K562 (cell line): ENCODE measurements around the gene C1orf87. TPM values are rescaled to one million over a fixed set of nuclear protein-coding genes. Genes with fewer than 3 reads are reported as not detected.

ENCODE experiments used
- ATAC-seq: fragments of 200-7000 bp; cut with Tn5 transposase; 3 replicates; pipeline ENCODE4 v1.9.1; 2020; ENCODE audit warnings: moderate library complexity
- BruUV-seq: library from RNA; stranded (reverse); fragments of 400-500 nt; replicated peaks from 2 replicates; lab custom pipeline; 2021; lab: Mats Ljungman, UMichigan
- CTCF ChIA-PET: fragments of 300-600 bp; formaldehyde crosslinking; extraction: SDS; loops from one replicate; lab custom pipeline; 2021; ENCODE audit warnings: low intra/inter-chr PET ratio; lab: Yijun Ruan, JAX
- POLR2A ChIA-PET: fragments of 300-600, 350-650 bp; sonication (Branson Sonifier 250); formaldehyde crosslinking; extraction: SDS; loops from one replicate; lab custom pipeline; 2021; ENCODE audit warnings: antibody characterized with exemption, inconsistent platforms; lab: Yijun Ruan, JAX
- DNase-seq, 4 experiments: peaks; one replicate each; pipeline versions ENCODE4 v3.0.0 to v3.0.0-alpha.2; 2011 to 2018; ENCODE audit warnings: low spot score in 3 of 4, mixed read lengths in 3 of 4; ENCODE audit errors: extremely low read depth in 1 of 4
- FAIRE-seq: peaks from 2 replicates; lab custom pipeline; 2011; peaks lifted over from hg19 to GRCh38; lab: Jason Lieb, UNC
- H2AFZ ChIP-seq: 2 replicates; pipeline ENCODE4 v1.6.0; 2011; ENCODE audit warnings: low read depth, low read length, control low read depth, inconsistent platforms
- H3K27ac ChIP-seq: fragments of 200-600 bp; 3 replicates; pipeline ENCODE4 v1.8.0; 2011; ENCODE audit warnings: low read depth, mild to moderate bottlenecking, control low read depth, inconsistent platforms, low read length, moderate library complexity, mixed read lengths; ENCODE audit errors: extremely low read depth
- H3K27me3 ChIP-seq, 2 experiments: fragments of 300-600 bp in 1 of 2; 2 replicates in 1 of 2; 3 replicates in 1 of 2; pipeline versions ENCODE4 v1.6.0 to v1.8.0; 2011; ENCODE audit warnings: inconsistent platforms in 2 of 2, low read length in 2 of 2, mild to moderate bottlenecking in 1 of 2, mixed read lengths in 1 of 2, moderate library complexity in 1 of 2; ENCODE audit not compliant: control insufficient read depth in 2 of 2, insufficient read depth in 2 of 2
- H3K36me3 ChIP-seq: fragments of 300-600 bp; 3 replicates; pipeline ENCODE4 v1.8.0; 2011; ENCODE audit warnings: mild to moderate bottlenecking, low read length, inconsistent platforms; ENCODE audit not compliant: control insufficient read depth, insufficient read depth
- H3K4me1 ChIP-seq, 2 experiments: fragments of 200-600 bp in 1 of 2; replicated peaks in 1 of 2; 2 replicates in 1 of 2; 3 replicates in 1 of 2; pipeline versions ENCODE4 v1.5.1 to v1.8.0; 2011; ENCODE audit warnings: inconsistent platforms in 2 of 2, low read length in 2 of 2, mild to moderate bottlenecking in 1 of 2, mixed read lengths in 1 of 2, moderate library complexity in 1 of 2; ENCODE audit not compliant: control insufficient read depth in 2 of 2, insufficient read depth in 2 of 2
- H3K4me2 ChIP-seq: 2 replicates; pipeline ENCODE4 v1.6.1; 2011; ENCODE audit warnings: low read length, control low read depth, inconsistent platforms, mixed read lengths; ENCODE audit not compliant: insufficient read depth
- H3K4me3 ChIP-seq: fragments of 200-600 bp; sonication (generic), shearing (Covaris generic); 2 replicates; pipeline ENCODE4 v1.5.1; 2016; ENCODE audit warnings: control low read depth, inconsistent platforms
- H3K79me2 ChIP-seq: fragments of 200-600 bp; 3 replicates; pipeline ENCODE4 v1.8.0; 2011; ENCODE audit warnings: low read length, inconsistent platforms; ENCODE audit not compliant: control insufficient read depth, insufficient read depth
- H3K9ac ChIP-seq, 2 experiments: 2 replicates each; pipeline versions ENCODE4 v1.6.0 to v1.6.1; 2011; ENCODE audit warnings: low read depth in 2 of 2, low read length in 2 of 2, control low read depth in 1 of 2, inconsistent platforms in 1 of 2, mild to moderate bottlenecking in 1 of 2, mixed read lengths in 1 of 2; ENCODE audit not compliant: insufficient read depth in 1 of 2
- H3K9me1 ChIP-seq: one replicate; pipeline ENCODE4 v1.6.0; 2011; ENCODE audit warnings: inconsistent platforms, mild to moderate bottlenecking, low read length, moderate library complexity; ENCODE audit not compliant: control insufficient read depth, insufficient read depth
- H3K9me3 ChIP-seq: replicated peaks from 2 replicates; pipeline ENCODE4 v1.5.1; 2011; ENCODE audit warnings: low read depth, low read length, inconsistent platforms; ENCODE audit not compliant: control insufficient read depth, insufficient read depth
- H4K20me1 ChIP-seq: replicated peaks from 2 replicates; pipeline ENCODE4 v1.6.1; 2011; ENCODE audit warnings: low read length, inconsistent platforms, mixed read lengths; ENCODE audit not compliant: control insufficient read depth, insufficient read depth
- EWSR1 ChIP-seq: fragments of 450-650 bp; IDR thresholded peaks from 2 replicates; pipeline ENCODE4 v1.6.1; 2018; ENCODE audit warnings: borderline replicate concordance, mild to moderate bottlenecking, low read depth, moderate library complexity; ENCODE audit not compliant: partially characterized antibody
- HDAC8 ChIP-seq: fragments of 450-650 bp; IDR thresholded peaks from 2 replicates; pipeline ENCODE4 v1.6.1; 2016; ENCODE audit warnings: mild to moderate bottlenecking, missing genetic modification characterization, moderate library complexity, missing compliant biosample characterization
- PPARD ChIP-seq: fragments of 250-450 bp; sonication (Bioruptor Pico); IDR thresholded peaks from 2 replicates; pipeline ENCODE4 v1.8.0; 2022; ENCODE audit warnings: inconsistent platforms, mild to moderate bottlenecking, moderate library complexity
- RBM39 ChIP-seq: fragments of 200-400 bp; formaldehyde crosslinking; optimal IDR thresholded peaks from 2 replicates; pipeline ENCODE3; 2018; ENCODE audit warnings: low read depth, low read length
- SMARCC2 ChIP-seq: fragments of 450-650 bp; IDR thresholded peaks from 2 replicates; pipeline ENCODE4 v1.6.1; 2017; ENCODE audit warnings: antibody characterized with exemption, moderate library complexity, mild to moderate bottlenecking, low read depth
- ZNF224 ChIP-seq: sonication (generic); formaldehyde crosslinking; IDR thresholded peaks from 2 replicates; pipeline ENCODE4 v1.8.0; 2022; ENCODE audit warnings: mild to moderate bottlenecking, missing genetic modification reagents
- ZNF274 ChIP-seq: IDR thresholded peaks from 2 replicates; pipeline ENCODE4 v1.6.1; 2011; ENCODE audit warnings: low read depth, mild to moderate bottlenecking, low read length, moderate library complexity, borderline replicate concordance
- ZNF316 ChIP-seq: fragments of 450-650 bp; IDR thresholded peaks from 2 replicates; pipeline ENCODE4 v1.6.1; 2016
- ZNF780A ChIP-seq: fragments of 250-450 bp; sonication (Bioruptor Pico); IDR thresholded peaks from 2 replicates; pipeline ENCODE4 v1.5.0; 2021; ENCODE audit warnings: mild to moderate bottlenecking
- WGBS: fragments of 100-300 bp; shearing (Covaris generic); methylation state at CpG from one replicate; pipeline ENCODE4 v1.1.6; 2016; ENCODE audit warnings: low coverage, mixed read lengths; ENCODE audit not compliant: insufficient coverage; ENCODE audit errors: missing lambda C conversion rate; 5-methylcytosine and 5-hydroxymethylcytosine counted together
- in situ Hi-C: fragments of 300-500 bp; cut with MboI; formaldehyde crosslinking; loops from 4 replicates; pipeline ENCODE4 v1.15.0; 2018; ENCODE audit warnings: inconsistent platforms, mixed read lengths
- intact Hi-C: fragments of 100-400 bp; cut with micrococcal nuclease; formaldehyde crosslinking; loops from 2 replicates; pipeline ENCODE4 v1.14.2; 2022
- polyA plus RNA-seq, 8 experiments: library from polyadenylated mRNA; depleted of rRNA in 4 of 8; stranded (reverse) in 5 of 8; unstranded in 3 of 8; fragments of >200 nt; fragmentation: Nextera tagmentation in 2 of 8; fragmentation: Illumina TruSeq in 1 of 8; extraction: Ambion mirVana in 2 of 8; extraction: Trizol in 1 of 8; gene quantifications; 2 replicates each; pipeline versions ENCODE4 v1.2.1 to v1.2.3, GENCODE V29; 2011 to 2014; ENCODE audit warnings: inconsistent platforms in 1 of 8, missing spikeins in 1 of 8
- total RNA-seq, 7 experiments: library from RNA; depleted of rRNA in 6 of 7; stranded (reverse); fragments of >200 nt in 6 of 7; fragmentation: Illumina TruSeq in 2 of 7; extraction: Trizol in 2 of 7; gene quantifications; 2 replicates each; pipeline versions ENCODE4 v1.2.1 to v1.2.3, GENCODE V29; 2011 to 2021; ENCODE audit warnings: low replicate concordance in 1 of 7
- TF ChIP-seq, protein P1 (sequence below), 3 experiments: fragments of 200-800 bp in 1 of 3; sonication (Bioruptor generic) in 1 of 3; sonication (generic) in 1 of 3; formaldehyde crosslinking in 1 of 3; IDR thresholded peaks; 2 replicates each; pipeline versions ENCODE4 v1.6.1 to v1.8.0; 2016 to 2022; ENCODE audit warnings: mild to moderate bottlenecking in 2 of 3, missing compliant biosample characterization in 2 of 3, missing genetic modification characterization in 2 of 3, missing genetic modification reagents in 1 of 3
- TF ChIP-seq, protein P2 (sequence below): IDR thresholded peaks from 2 replicates; pipeline ENCODE4 v1.6.1; 2016; ENCODE audit warnings: missing genetic modification characterization, missing compliant biosample characterization
- TF ChIP-seq, protein P3 (sequence below): IDR thresholded peaks from 2 replicates; pipeline ENCODE4 v1.6.1; 2014; ENCODE audit warnings: antibody characterized with exemption

Gene C1orf87
- total and polyA plus RNA-seq, 9 of the 15 experiments (the other 6 are each of a cell fraction or from before 2014, with no cell fraction given), result not detected

DNA sequence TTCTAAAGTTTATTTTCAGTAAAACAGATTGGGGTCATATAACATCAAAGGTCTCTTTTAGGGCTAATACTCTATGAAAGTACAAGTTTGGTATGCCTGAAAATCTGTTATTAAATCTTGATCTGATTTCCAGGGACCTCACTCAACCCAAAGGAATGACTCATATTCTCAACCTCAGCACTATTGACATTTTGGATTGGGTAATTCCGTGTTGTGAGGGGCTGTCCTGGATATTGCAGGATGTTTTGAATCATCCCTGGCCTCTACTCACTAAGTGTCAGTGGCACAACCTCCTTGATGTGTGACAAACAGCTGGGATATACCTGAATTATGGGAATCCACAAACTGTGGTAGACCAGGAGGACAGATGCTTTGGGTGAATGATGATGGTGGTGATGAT lies 95.5 kb downstream of the C1orf87 start:
- no peak for ATAC-seq
- FAIRE-seq, result no peak
- BruUV-seq, result no TSS peak
- ChIA-PET CTCF (no interaction called here), POLR2A (no interaction called here)
- Histone ChIP-seq H3K4me2 (no peak overlapping the region), H3K9me1 (no peaks in the 10 kb centered on the region), H3K9ac (no peak overlapping the region), H3K27me3 (no peaks in the 10 kb centered on the region; a peak in 2 of 5 replicates), H3K4me3 (no peak overlapping the region), H3K27ac (no peak overlapping the region), H3K79me2 (no peaks in the 10 kb centered on the region), H3K36me3 (no peaks in the 10 kb centered on the region), H3K9me3 (no peaks in the 10 kb centered on the region), H2AFZ (no peak overlapping the region), H3K4me1 (no peaks in the 10 kb centered on the region), H4K20me1 (no peaks in the 10 kb centered on the region)
- no peak for DNase-seq
- intact Hi-C loops, result loop anchor here (10.0 kb wide), 1 partner anchor 307 kb away; no protein-coding TSS in a partner anchor
- 0% methylated on average over 1 of the region's 1 CpG for WGBS
- in situ Hi-C loops, result loop anchor here (10.0 to 25.0 kb wide), 2 partner anchors 1484 to 1867 kb away; no protein-coding TSS in a partner anchor
- TF ChIP-seq EWSR1, result no peak
- TF ChIP-seq, protein P1, sequence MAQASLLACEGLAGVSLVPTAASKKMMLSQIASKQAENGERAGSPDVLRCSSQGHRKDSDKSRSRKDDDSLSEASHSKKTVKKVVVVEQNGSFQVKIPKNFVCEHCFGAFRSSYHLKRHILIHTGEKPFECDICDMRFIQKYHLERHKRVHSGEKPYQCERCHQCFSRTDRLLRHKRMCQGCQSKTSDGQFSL (CRISPR knock-in tag; IDR thresholded peaks at IDR 0.05), result no peak
- TF ChIP-seq, protein P1 (tag; IDR thresholded peaks at IDR 0.05), result no peak

DNA sequence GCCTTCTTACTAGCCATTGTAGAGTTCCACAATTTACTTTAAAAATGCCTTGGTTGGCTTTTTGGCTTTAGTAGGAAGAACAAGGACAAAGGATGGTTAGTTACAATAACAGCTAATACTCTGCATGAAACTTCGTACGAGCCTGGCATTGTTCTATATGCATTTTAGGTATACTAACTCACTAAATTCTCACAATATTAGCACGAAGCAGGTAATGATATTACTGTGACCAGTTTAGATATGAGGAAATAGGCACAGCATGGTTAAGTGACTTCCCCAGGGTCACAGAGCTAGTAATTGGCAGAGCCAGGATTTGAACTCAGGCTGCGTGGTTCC lies 96.5 kb downstream of the C1orf87 start:
- ATAC-seq (no peak), FAIRE-seq (peak; percentile 82), DNase-seq (no peak)
- no TSS peak for BruUV-seq
- ChIA-PET POLR2A (no interaction called here), CTCF (interaction anchor here (0.6 to 1.2 kb wide), 3 partner anchors 789 to 1875 kb away, joined by 3 to 5 read pairs (median 4); no protein-coding TSS in a partner anchor)
- H3K9ac ChIP-seq, result no peak overlapping the region
- H2AFZ ChIP-seq, result no peak overlapping the region
- H3K4me2 ChIP-seq, result no peak overlapping the region
- 22% methylated on average over 4 of the region's 4 CpGs for WGBS
- no peaks in the 10 kb centered on the region for H3K9me3 ChIP-seq
- no peaks in the 10 kb centered on the region for H4K20me1 ChIP-seq
- H3K4me3 ChIP-seq, result no peak overlapping the region
- H3K36me3 ChIP-seq, result no peaks in the 10 kb centered on the region
- H3K79me2 ChIP-seq, result no peaks in the 10 kb centered on the region
- H3K9me1 ChIP-seq, result no peaks in the 10 kb centered on the region
- intact Hi-C loops, result loop anchor here (2.0 to 10.0 kb wide), 3 partner anchors 308 to 1876 kb away; no protein-coding TSS in a partner anchor
- in situ Hi-C loops, result loop anchor here (10.0 to 25.0 kb wide), 2 partner anchors 1485 to 1868 kb away; no protein-coding TSS in a partner anchor
- H3K4me1 ChIP-seq, result no peaks in the 10 kb centered on the region
- peaks cover 6 to 9% of the 10 kb centered on the region in 2 experiments; a peak in 3 of 5 replicates for H3K27me3 ChIP-seq
- H3K27ac ChIP-seq, result no peak overlapping the region
- TF ChIP-seq RBM39 (no peak), SMARCC2 (no peak), PPARD (no peak), ZNF780A (CRISPR knock-in tag) (no peak), ZNF224 (CRISPR knock-in tag) (no peak), ZNF274 (no peak), ZNF316 (no peak), HDAC8 (tag) (no peak)
- TF ChIP-seq, protein P2, sequence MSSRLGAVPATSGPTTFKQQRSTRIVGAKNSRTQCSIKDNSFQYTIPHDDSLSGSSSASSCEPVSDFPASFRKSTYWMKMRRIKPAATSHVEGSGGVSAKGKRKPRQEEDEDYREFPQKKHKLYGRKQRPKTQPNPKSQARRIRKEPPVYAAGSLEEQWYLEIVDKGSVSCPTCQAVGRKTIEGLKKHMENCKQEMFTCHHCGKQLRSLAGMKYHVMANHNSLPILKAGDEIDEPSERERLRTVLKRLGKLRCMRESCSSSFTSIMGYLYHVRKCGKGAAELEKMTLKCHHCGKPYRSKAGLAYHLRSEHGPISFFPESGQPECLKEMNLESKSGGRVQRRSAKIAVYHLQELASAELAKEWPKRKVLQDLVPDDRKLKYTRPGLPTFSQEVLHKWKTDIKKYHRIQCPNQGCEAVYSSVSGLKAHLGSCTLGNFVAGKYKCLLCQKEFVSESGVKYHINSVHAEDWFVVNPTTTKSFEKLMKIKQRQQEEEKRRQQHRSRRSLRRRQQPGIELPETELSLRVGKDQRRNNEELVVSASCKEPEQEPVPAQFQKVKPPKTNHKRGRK (tag), result no peak
- TF ChIP-seq, protein P3, sequence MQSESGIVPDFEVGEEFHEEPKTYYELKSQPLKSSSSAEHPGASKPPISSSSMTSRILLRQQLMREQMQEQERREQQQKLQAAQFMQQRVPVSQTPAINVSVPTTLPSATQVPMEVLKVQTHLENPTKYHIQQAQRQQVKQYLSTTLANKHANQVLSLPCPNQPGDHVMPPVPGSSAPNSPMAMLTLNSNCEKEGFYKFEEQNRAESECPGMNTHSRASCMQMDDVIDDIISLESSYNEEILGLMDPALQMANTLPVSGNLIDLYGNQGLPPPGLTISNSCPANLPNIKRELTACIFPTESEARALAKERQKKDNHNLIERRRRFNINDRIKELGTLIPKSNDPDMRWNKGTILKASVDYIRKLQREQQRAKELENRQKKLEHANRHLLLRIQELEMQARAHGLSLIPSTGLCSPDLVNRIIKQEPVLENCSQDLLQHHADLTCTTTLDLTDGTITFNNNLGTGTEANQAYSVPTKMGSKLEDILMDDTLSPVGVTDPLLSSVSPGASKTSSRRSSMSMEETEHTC, result no peak
